SK-N-SH (cell line): ENCODE results near the gene PPEF2. TPM values are rescaled to one million over a fixed set of nuclear protein-coding genes. Genes with fewer than 3 reads are reported as not detected.

Source experiments
- CTCF ChIA-PET: fragments of 300-600, 350-600 bp; formaldehyde crosslinking; extraction: SDS; loops from one replicate; lab custom pipeline; 2021; lab: Yijun Ruan, JAX
- POLR2A ChIA-PET: fragments of 350-600 bp; sonication (Branson Sonifier 250); formaldehyde crosslinking; extraction: SDS; loops from one replicate; lab custom pipeline; 2020; ENCODE audit warnings: antibody characterized with exemption, inconsistent platforms; lab: Yijun Ruan, JAX
- DNase-seq: peaks from one replicate; pipeline ENCODE4 v3.0.0; 2012
- H2AFZ ChIP-seq: fragments of 200-600 bp; sonication (generic); 2 replicates; pipeline ENCODE4 v1.8.1; 2016; ENCODE audit warnings: antibody characterized with exemption, mild to moderate bottlenecking, low read depth
- H3F3A ChIP-seq: fragments of 200-600 bp; sonication (generic); replicated peaks from 2 replicates; pipeline ENCODE3; 2016; ENCODE audit warnings: antibody characterized with exemption, mild to moderate bottlenecking; ENCODE audit not compliant: insufficient read depth
- H3K27ac ChIP-seq, 2 experiments: fragments of 200-500 bp in 1 of 2; fragments of 200-600 bp in 1 of 2; sonication (Bioruptor generic) in 1 of 2; sonication (generic), shearing (Covaris generic) in 1 of 2; 2 replicates each; pipeline versions ENCODE4 v1.5.1 to v1.6.1; 2014 to 2016; ENCODE audit warnings: low read depth in 2 of 2, inconsistent platforms in 1 of 2, low read length in 1 of 2, mild to moderate bottlenecking in 1 of 2, mixed read lengths in 1 of 2
- H3K27me3 ChIP-seq: fragments of 200-600 bp; sonication (generic), shearing (Covaris generic); 2 replicates; pipeline ENCODE4 v1.6.1; 2016; ENCODE audit warnings: mixed run types; ENCODE audit not compliant: insufficient read depth
- H3K36me3 ChIP-seq, 2 experiments: fragments of 200-500 bp in 1 of 2; fragments of 200-600 bp in 1 of 2; sonication (Bioruptor generic) in 1 of 2; sonication (generic) in 1 of 2; replicated peaks in 1 of 2; 2 replicates each; pipeline versions ENCODE3 to v1.5.1; 2014 to 2016; ENCODE audit warnings: low read length in 1 of 2, mild to moderate bottlenecking in 1 of 2; ENCODE audit not compliant: insufficient read depth in 2 of 2, control insufficient read depth in 1 of 2
- H3K4me1 ChIP-seq, 2 experiments: fragments of 200-500 bp in 1 of 2; fragments of 200-600 bp in 1 of 2; sonication (Bioruptor generic) in 1 of 2; sonication (generic), shearing (Covaris generic) in 1 of 2; 2 replicates each; pipeline versions ENCODE4 v1.5.1 to v1.6.1; 2014 to 2016; ENCODE audit warnings: low read depth in 1 of 2, low read length in 1 of 2, mixed run types in 1 of 2; ENCODE audit not compliant: insufficient read depth in 2 of 2, control insufficient read depth in 1 of 2
- H3K4me2 ChIP-seq: fragments of 200-600 bp; sonication (generic), shearing (Covaris generic); 2 replicates; pipeline ENCODE4 v1.6.1; 2017; ENCODE audit warnings: mixed run types
- H3K4me3 ChIP-seq, 2 experiments: fragments of 200-500 bp in 1 of 2; fragments of 200-600 bp in 1 of 2; sonication (Bioruptor generic) in 1 of 2; sonication (generic), shearing (Covaris generic) in 1 of 2; 2 replicates each; pipeline versions ENCODE4 v1.5.1 to v1.8.1; 2014 to 2016; ENCODE audit warnings: low read depth in 2 of 2, inconsistent platforms in 1 of 2, low read length in 1 of 2, mild to moderate bottlenecking in 1 of 2, mixed read lengths in 1 of 2, moderate library complexity in 1 of 2
- H3K79me2 ChIP-seq: fragments of 200-600 bp; sonication (generic); 2 replicates; pipeline ENCODE4 v1.8.1; 2017; ENCODE audit warnings: mild to moderate bottlenecking; ENCODE audit not compliant: insufficient read depth
- H3K9ac ChIP-seq: fragments of 200-600 bp; sonication (generic); 2 replicates; pipeline ENCODE4 v1.6.1; 2017; ENCODE audit warnings: mixed run types
- H3K9me2 ChIP-seq: fragments of 200-600 bp; sonication (generic); 2 replicates; pipeline ENCODE4 v1.6.1; 2017; ENCODE audit warnings: mixed run types
- H3K9me3 ChIP-seq: fragments of 200-600 bp; sonication (generic); 2 replicates; pipeline ENCODE4 v1.6.1; 2017; ENCODE audit warnings: mixed run types, mild to moderate bottlenecking, moderate library complexity
- H4K20me1 ChIP-seq: fragments of 200-600 bp; sonication (generic); 2 replicates; pipeline ENCODE4 v1.6.1; 2017; ENCODE audit warnings: mild to moderate bottlenecking, mixed run types; ENCODE audit not compliant: insufficient read depth
- FOXJ3 ChIP-seq: sonication (generic); formaldehyde crosslinking; IDR thresholded peaks from 2 replicates; pipeline ENCODE4 v1.5.1; 2020; ENCODE audit warnings: mild to moderate bottlenecking, missing genetic modification reagents
- MXI1 ChIP-seq: IDR thresholded peaks from 2 replicates; pipeline ENCODE4 v1.6.1; 2012; ENCODE audit warnings: mild to moderate bottlenecking, low read depth, low read length, improper control_type of control experiment
- NRF1 ChIP-seq: IDR thresholded peaks from 2 replicates; pipeline ENCODE4 v1.6.1; 2012; ENCODE audit warnings: low read depth, mild to moderate bottlenecking, low read length
- PBX3 ChIP-seq: IDR thresholded peaks from 2 replicates; pipeline ENCODE4; 2012
- POLR2AphosphoS5 ChIP-seq: IDR thresholded peaks from 2 replicates; pipeline ENCODE4 v1.6.1; 2012; ENCODE audit warnings: low read depth, low read length
- RCOR1 ChIP-seq: fragments of 150-350 bp; IDR thresholded peaks from 2 replicates; pipeline ENCODE4 v1.6.1; 2017; ENCODE audit warnings: antibody characterized with exemption, low read length
- RXRA ChIP-seq: IDR thresholded peaks from 2 replicates; pipeline ENCODE4 v1.4.0; 2012; ENCODE audit warnings: low read depth, mild to moderate bottlenecking, borderline replicate concordance
- TAF1 ChIP-seq: IDR thresholded peaks from 2 replicates; pipeline ENCODE4 v1.6.1; 2012; ENCODE audit warnings: low read depth, mild to moderate bottlenecking, low read length, moderate library complexity, borderline replicate concordance
- TEAD4 ChIP-seq: IDR thresholded peaks from 2 replicates; pipeline ENCODE4 v1.4.0; 2012; ENCODE audit warnings: mild to moderate bottlenecking, borderline replicate concordance; ENCODE audit not compliant: insufficient read depth
- ZBTB33 ChIP-seq: IDR thresholded peaks from 2 replicates; pipeline ENCODE4 v1.4.0; 2012; ENCODE audit warnings: low read depth, borderline replicate concordance
- WGBS: methylation state at CpG from one replicate; pipeline ENCODE4 v1.1.6; 2017; ENCODE audit warnings: low lambda C conversion rate; 5-methylcytosine and 5-hydroxymethylcytosine counted together
- polyA plus RNA-seq, 3 experiments: library from polyadenylated mRNA; depleted of rRNA; stranded (reverse); fragments of >200 nt; gene quantifications; 2 replicates each; pipeline ENCODE4 v1.2.3, GENCODE V29; 2012
- TF ChIP-seq, protein P1 (sequence below): fragments of 200-600 bp; sonication (generic); IDR thresholded peaks from 2 replicates; pipeline ENCODE4 v1.6.1; 2017; ENCODE audit warnings: antibody characterized with exemption, mild to moderate bottlenecking, moderate library complexity
- TF ChIP-seq, protein P2 (sequence below): fragments of 150-350 bp; IDR thresholded peaks from 2 replicates; pipeline ENCODE4 v1.6.1; 2016; ENCODE audit warnings: mild to moderate bottlenecking, low read depth, low read length

PPEF2 gene
- polyA plus RNA-seq (2012; rRNA removed): not detected in 2 replicates
- not detected in 2 replicates for polyA plus RNA-seq (2012; cell fraction: cytosol; rRNA removed)
- polyA plus RNA-seq (2012; cell fraction: nucleus; rRNA removed): 0.02 TPM in 1 of 2 replicates, not detected in the other

GRCh38 chr4:75902352-75902751, at the start of gene PPEF2:
PPEF2 (minus strand) TSS chr4:75902452; CDS start chr4:75896325, 6,127 bp downstream.
- H3F3A ChIP-seq: no peaks in the 10 kb centered on the region
- 51% methylated on average over 5 of the region's 5 CpGs for WGBS
- TF ChIP-seq TEAD4: no peak
- TF ChIP-seq, protein P1, sequence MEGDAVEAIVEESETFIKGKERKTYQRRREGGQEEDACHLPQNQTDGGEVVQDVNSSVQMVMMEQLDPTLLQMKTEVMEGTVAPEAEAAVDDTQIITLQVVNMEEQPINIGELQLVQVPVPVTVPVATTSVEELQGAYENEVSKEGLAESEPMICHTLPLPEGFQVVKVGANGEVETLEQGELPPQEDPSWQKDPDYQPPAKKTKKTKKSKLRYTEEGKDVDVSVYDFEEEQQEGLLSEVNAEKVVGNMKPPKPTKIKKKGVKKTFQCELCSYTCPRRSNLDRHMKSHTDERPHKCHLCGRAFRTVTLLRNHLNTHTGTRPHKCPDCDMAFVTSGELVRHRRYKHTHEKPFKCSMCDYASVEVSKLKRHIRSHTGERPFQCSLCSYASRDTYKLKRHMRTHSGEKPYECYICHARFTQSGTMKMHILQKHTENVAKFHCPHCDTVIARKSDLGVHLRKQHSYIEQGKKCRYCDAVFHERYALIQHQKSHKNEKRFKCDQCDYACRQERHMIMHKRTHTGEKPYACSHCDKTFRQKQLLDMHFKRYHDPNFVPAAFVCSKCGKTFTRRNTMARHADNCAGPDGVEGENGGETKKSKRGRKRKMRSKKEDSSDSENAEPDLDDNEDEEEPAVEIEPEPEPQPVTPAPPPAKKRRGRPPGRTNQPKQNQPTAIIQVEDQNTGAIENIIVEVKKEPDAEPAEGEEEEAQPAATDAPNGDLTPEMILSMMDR: no peak
- TF ChIP-seq, all 33 proteins: peak for 0
- no peak within 1 kb of the TSS for H3K27ac ChIP-seq
- H3K9ac ChIP-seq: no peak within 1 kb of the TSS
- H3K4me1 ChIP-seq: no peaks in the 10 kb centered on the region
- no peaks in the 10 kb centered on the region for H3K9me3 ChIP-seq
- ChIA-PET CTCF (interaction anchor here (0.8 to 1.3 kb wide), 3 partner anchors 10 to 12 kb away, joined by 3 to 5 read pairs (median 4); no protein-coding TSS in a partner anchor), POLR2A (no interaction called here)
- DNase-seq: no peak
- H3K27me3 ChIP-seq: no peaks in the 10 kb centered on the region; the same call in 1 of the 2 replicates
- no peak within 1 kb of the TSS for H3K4me2 ChIP-seq
- H3K9me2 ChIP-seq: no peaks in the 10 kb centered on the region
- no peak within 1 kb of the TSS for H2AFZ ChIP-seq
- no peaks in the 10 kb centered on the region for H3K36me3 ChIP-seq
- no peak within 1 kb of the TSS for H3K4me3 ChIP-seq
- no peaks in the 10 kb centered on the region for H3K79me2 ChIP-seq
- no peaks in the 10 kb centered on the region for H4K20me1 ChIP-seq

DNA sequence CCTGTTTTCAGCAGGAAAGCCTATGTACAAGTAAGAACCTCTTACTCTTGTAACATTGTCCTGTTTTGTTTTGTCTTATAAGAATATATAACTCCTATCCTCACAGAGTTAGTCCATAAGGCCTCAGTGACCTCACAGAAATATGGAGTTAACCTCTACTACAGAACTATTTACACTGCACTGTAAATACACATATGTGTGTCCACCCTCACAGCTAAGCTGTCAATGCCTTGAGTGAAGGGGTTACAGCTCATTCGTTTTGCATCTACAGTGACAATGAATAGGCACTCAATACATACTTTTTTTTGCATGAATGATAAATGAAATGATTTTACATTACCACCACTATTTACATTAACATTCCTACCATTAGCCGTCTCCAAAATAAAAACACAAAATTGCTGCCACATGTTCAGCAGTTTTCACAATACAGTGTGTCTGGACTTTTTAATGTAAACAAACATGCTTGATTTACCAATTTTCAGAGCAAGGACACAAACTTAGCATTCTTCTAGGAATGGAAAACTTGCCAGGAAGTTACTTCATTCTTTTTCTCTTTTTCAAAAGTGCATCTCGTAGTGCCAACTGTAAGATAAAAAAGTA, 48.1 kb upstream of the PPEF2 start:
- Histone ChIP-seq H3K27ac (no peak overlapping the region), H3K27me3 (no peaks in the 10 kb centered on the region), H4K20me1 (no peaks in the 10 kb centered on the region), H3K9ac (no peak overlapping the region)
- 87% methylated on average over 3 of the region's 3 CpGs for WGBS
- TF ChIP-seq NRF1: no peak
- TF ChIP-seq FOXJ3: no peak
- TF ChIP-seq POLR2AphosphoS5: no peak
- no peak for TF ChIP-seq TAF1
- TF ChIP-seq TEAD4: no peak
- TF ChIP-seq, protein P2, sequence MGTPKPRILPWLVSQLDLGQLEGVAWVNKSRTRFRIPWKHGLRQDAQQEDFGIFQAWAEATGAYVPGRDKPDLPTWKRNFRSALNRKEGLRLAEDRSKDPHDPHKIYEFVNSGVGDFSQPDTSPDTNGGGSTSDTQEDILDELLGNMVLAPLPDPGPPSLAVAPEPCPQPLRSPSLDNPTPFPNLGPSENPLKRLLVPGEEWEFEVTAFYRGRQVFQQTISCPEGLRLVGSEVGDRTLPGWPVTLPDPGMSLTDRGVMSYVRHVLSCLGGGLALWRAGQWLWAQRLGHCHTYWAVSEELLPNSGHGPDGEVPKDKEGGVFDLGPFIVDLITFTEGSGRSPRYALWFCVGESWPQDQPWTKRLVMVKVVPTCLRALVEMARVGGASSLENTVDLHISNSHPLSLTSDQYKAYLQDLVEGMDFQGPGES: no peak
- no peak for TF ChIP-seq PBX3
- TF ChIP-seq RXRA: no peak
- no peak for TF ChIP-seq RCOR1
- TF ChIP-seq MXI1: no peak
- no peak for TF ChIP-seq ZBTB33
- TF ChIP-seq, all 33 proteins: peak for 0
- H3K4me3 ChIP-seq: no peak overlapping the region
- no peaks in the 10 kb centered on the region for H3K4me1 ChIP-seq
- no peak for DNase-seq
- H3K79me2 ChIP-seq: no peaks in the 10 kb centered on the region
- H3K4me2 ChIP-seq: no peak overlapping the region
- no peaks in the 10 kb centered on the region for H3F3A ChIP-seq
- no peaks in the 10 kb centered on the region for H3K9me2 ChIP-seq
- POLR2A ChIA-PET: no interaction called here
- CTCF ChIA-PET: interaction anchor here (1.5 to 1.8 kb wide), 2 partner anchors 20 to 54 kb away, joined by 3 read pairs; no protein-coding TSS in a partner anchor
- H3K36me3 ChIP-seq: peaks cover 83 to 84% of the 10 kb centered on the region in 2 experiments
- H3K9me3 ChIP-seq: no peaks in the 10 kb centered on the region
- H2AFZ ChIP-seq: no peak overlapping the region
